ENCODE results near the gene PCDHA4.
A peak's percentile ranks its signal among the peaks of the same experiment; 100 is the strongest.
"Not testable (repeated sequence)": the region's sequence is repeated elsewhere in the genome, so short reads cannot be mapped to it uniquely, and the experiment has no call there.

PCDHA4 gene

DNA sequence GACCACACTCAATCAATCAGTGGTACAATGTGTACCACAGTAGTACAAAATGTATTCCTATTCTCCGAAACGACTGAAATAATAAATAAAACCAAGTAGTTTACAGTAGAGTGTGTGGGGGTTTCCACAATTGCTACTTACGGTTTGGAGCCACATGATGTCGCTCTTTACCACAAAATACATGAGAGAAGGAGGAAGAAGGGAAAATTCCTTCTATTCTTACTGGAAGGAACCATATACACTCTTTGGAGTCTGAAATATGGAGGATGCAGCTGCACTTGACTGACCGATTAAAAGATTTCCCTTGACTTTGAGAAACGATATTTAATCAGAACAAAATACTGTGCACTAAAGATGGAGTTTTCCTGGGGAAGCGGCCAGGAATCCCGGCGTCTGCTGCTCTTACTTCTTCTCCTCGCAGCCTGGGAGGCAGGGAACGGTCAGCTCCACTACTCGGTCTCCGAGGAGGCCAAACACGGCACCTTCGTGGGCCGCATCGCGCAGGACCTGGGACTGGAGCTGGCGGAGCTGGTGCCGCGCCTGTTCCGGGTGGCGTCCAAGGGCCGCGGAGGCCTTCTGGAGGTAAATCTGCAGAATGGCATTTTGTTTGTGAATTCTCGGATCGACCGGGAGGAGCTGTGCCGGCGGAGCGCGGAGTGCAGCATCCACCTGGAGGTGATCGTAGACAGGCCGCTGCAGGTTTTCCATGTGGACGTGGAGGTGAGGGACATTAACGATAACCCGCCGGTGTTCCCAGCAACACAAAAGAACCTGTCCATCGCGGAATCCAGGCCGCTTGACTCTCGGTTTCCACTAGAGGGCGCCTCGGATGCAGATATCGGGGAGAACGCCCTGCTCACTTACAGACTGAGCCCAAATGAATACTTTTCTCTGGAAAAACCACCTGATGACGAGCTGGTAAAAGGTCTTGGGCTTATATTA is at the start of gene PCDHA4:
PCDHA4 (plus strand) TSS at position 235 of the 942 bp plus-strand sequence.
- peak in 7 of 14 donors; percentile 20 to 44 (median 31) for DNase-seq

DNA sequence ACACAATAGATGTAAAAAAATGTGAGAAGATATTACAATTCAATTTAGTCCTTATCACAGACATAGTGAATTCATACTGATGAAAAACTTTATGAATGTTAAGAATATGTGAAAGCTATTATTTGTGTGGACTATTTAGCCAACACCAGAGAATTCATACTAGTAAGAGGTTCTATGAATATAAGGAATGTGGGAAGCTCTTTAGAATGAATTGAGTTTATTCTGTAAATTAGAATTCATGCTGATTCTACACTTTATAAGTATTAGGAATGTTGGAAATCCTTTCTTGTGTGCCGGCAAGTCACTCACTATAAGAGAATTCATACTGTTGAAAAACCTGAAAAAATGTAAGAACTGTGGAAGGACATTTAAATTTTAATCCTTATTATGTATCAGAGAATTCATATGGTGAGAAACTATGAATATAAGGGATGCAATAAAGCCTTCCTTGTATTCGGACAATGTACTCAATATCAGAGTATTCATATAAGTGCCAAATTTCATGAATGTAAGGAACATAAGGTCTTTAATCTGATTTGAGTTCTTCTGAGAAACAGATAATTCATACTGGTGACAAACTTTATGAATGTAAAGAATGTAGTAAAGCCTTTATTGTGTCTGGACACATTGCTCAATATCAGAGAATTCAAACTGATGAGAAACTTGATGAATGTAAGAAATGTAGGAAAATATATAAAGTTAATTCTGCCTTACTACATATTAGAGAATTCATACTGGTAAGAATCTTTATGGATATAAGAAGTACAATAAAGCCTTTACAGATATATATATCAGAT is 42.5 kb upstream of the PCDHA4 start:
- no peak for DNase-seq

- DNase-seq, result no peak
These were observed 39.4 kb upstream of the PCDHA4 start for GRCh38 chr5:140767444-140767843.

GRCh38 chr5:140780512-140780911 is 26.4 kb upstream of the PCDHA4 start:
- DNase-seq, result no peak

GRCh38 chr5:140785905-140786686 is 20.8 kb upstream of the PCDHA4 start, which contains the start of gene PCDHA1:
Gene PCDHA1, plus strand, starts transcription at chr5:140786140.
- no peak for DNase-seq

DNA sequence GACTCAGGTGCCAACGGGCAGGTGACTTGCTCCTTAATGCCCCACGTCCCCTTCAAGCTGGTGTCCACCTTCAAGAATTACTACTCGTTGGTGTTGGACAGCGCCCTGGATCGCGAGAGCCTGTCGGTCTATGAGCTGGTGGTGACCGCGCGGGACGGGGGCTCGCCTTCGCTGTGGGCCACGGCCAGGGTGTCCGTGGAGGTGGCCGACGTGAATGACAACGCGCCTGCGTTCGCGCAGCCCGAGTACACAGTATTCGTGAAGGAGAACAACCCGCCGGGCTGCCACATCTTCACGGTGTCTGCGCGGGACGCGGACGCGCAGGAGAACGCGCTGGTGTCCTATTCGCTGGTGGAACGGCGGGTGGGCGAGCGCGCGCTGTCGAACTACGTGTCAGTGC is 19.4 kb upstream of the PCDHA4 start:
- DNase-seq, result not testable (repeated sequence)

DNA sequence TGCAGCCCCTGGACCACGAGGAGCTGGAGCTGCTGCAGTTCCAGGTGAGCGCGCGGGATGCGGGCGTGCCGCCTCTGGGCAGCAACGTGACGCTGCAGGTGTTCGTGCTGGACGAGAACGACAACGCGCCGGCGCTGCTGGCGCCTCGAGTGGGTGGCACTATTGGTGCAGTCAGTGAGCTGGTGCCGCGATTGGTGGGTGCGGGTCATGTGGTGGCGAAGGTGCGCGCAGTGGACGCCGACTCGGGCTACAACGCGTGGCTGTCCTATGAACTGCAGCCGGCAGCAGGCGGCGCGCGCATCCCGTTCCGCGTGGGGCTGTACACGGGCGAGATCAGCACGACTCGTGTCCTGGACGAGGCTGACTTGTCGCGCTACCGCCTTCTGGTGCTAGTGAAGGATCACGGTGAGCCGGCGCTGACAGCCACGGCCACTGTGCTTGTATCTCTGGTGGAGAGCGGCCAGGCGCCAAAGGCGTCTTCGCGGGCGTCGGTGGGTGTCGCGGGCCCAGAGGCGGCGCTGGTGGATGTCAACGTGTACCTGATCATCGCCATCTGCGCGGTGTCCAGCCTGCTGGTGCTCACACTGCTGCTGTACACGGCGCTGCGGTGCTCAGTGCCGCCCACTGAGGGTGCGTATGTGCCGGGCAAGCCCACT is 18.9 kb upstream of the PCDHA4 start:
- not testable (repeated sequence) for DNase-seq

DNA sequence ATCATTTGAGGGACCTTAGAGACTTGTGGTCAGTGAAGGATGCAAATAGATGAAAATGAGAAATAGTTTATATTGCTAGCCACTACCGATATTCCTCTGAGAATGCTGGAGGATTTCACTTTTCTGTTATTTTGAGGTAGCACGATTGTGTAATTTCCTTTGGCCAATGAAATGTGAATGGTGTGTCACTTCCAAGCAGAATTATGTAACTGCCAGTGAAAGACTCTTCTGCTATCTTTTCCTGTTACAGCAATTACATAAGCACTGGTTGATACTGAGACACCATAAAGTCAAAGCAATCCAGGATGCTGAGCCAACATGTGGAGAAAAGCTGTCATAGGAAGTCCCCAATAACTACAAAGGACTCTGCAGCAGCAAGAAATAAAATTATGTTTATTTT is 15.8 kb upstream of the PCDHA4 start:
- no peak for DNase-seq

- DNase-seq, result no peak
These were observed 12.1 kb upstream of the PCDHA4 start, which contains the start of gene PCDHA2 for GRCh38 chr5:140794595-140795258. Gene PCDHA2, plus strand, starts transcription at chr5:140794852.

DNA sequence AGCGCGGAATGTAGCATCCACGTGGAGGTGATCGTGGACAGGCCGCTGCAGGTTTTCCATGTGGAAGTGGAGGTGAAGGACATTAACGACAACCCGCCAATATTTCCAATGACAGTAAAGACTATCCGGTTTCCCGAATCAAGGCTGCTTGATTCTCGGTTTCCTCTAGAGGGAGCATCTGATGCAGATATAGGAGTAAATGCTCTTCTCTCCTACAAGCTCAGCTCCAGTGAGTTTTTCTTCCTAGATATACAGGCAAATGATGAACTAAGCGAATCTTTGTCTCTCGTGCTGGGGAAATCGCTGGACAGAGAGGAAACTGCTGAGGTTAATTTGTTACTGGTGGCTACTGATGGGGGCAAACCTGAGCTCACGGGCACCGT is 11.6 kb upstream of the PCDHA4 start:
- no peak for DNase-seq

DNA sequence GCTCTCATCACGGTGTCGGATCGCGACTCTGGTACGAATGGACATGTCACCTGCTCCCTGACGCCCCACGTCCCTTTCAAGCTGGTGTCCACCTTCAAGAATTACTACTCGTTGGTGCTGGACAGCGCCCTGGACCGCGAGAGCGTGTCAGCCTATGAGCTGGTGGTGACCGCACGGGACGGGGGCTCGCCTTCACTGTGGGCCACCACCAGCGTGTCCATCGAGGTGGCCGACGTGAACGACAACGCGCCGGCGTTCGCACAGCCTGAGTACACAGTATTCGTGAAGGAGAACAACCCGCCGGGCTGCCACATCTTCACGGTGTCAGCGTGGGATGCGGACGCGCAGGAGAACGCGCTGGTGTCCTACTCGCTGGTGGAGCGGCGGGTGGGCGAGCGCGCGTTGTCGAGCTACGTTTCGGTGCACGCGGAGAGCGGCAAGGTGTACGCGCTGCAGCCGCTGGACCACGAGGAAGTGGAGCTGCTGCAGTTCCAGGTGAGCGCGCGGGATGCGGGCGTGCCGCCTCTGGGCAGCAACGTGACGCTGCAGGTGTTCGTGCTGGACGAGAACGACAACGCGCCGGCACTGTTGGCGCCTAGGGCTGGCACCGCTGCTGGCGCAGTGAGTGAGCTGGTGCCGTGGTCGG is 10.7 kb upstream of the PCDHA4 start:
- DNase-seq, result not testable (repeated sequence)

- DNase-seq, result no peak
These were observed 10.2 kb upstream of the PCDHA4 start for GRCh38 chr5:140796718-140797095.

DNA sequence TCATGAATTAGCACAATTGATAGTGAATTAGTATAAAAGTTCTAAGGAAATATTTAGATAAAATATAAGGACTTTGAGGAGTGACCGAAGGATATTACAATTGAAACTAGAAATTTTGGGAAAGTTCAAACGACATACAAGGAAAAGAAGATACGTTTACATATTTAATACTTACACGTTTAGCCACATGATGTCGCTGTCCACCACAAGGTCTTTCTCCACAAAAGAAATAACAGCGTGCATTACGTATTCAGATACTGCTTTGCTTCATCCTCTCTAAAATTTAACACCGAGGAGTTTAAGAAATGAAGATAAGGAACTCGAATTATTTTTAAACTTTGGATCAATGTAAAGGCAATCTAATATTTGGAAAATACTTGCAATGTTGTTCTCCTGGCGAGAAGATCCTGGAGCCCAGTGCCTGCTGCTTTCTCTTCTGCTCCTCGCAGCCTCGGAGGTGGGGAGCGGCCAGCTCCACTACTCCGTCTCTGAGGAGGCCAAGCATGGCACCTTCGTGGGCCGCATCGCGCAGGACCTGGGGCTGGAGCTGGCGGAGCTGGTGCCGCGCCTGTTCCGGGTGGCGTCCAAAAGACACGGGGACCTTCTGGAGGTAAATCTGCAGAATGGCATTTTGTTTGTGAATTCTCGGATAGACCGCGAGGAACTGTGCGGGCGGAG is 5.9 kb upstream of the PCDHA4 start, which contains the start of gene PCDHA3:
PCDHA3 (plus strand) TSS at position 242 of the 678 bp plus-strand sequence.
- peak in 3 of 14 donors; percentile 10 to 14 (median 13) for DNase-seq

DNA sequence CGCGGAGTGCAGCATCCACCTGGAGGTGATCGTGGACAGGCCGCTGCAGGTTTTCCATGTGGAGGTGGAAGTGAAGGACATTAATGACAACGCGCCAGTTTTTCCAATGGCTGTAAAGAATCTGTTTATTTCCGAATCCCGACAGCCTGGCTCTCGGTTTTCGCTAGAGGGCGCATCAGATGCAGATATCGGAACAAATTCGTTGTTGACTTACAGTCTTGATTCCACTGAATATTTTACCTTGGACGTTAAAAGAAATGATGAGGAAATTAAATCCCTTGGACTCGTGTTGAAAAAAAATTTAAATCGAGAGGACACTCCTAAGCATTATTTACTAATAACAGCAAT is 5.4 kb upstream of the PCDHA4 start:
- peak in 3 of 14 donors; percentile 10 to 21 (median 19) for DNase-seq

- DNase-seq, result not testable (repeated sequence)
These were observed 4.5 kb upstream of the PCDHA4 start for GRCh38 chr5:140802381-140802780.

DNA sequence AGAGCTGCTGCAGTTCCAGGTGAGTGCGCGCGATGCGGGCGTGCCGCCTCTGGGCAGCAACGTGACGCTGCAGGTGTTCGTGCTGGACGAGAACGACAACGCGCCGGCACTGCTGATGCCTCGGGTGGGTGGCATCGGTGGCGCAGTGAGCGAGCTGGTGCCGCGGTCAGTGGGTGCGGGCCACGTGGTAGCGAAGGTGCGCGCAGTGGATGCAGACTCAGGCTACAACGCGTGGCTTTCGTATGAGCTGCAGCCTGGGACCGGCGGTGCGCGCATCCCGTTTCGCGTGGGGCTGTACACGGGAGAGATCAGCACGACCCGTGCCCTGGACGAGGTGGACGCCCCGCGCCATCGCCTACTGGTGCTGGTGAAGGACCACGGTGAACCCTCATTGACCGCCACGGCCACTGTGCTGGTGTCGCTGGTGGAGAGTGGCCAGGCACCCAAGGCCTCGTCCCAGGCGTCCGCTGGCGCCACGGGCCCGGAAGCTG is 4.0 kb upstream of the PCDHA4 start:
- DNase-seq, result no peak

- DNase-seq, result not testable (repeated sequence)
These were observed 1.5 kb downstream of the PCDHA4 start for GRCh38 chr5:140808241-140808888.

DNA sequence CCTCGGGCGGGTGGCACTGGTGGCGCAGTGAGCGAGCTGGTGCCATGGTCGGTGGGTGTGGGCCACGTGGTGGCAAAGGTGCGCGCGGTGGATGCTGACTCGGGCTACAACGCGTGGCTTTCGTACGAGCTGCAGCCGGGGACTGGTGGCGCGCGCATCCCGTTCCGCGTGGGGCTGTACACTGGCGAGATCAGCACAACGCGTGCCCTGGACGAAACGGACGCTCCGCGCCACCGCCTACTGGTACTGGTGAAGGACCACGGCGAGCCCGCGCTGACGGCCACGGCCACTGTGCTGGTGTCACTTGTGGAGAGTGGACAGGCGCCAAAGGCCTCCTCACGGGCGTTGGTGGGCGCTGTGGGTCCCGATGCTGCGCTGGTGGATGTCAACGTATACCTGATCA is 2.0 kb downstream of the PCDHA4 start:
- DNase-seq, result no peak
